Erythroblast (primary cell): ENCODE data around the gene ARID1B.

Source experiments
- GATA1 ChIP-seq: IDR thresholded peaks from 2 replicates; pipeline ENCODE4 v1.6.1; 2011; ENCODE audit warnings: low read depth, mild to moderate bottlenecking, control low read depth, low read length, moderate library complexity
- POLR2A ChIP-seq: IDR thresholded peaks from 2 replicates; pipeline ENCODE4 v1.6.1; 2011; ENCODE audit warnings: mild to moderate bottlenecking, low read length

GRCh38 chr6:157224178-157224950 lies 447.2 kb downstream of the ARID1B start:
- TF ChIP-seq POLR2A, result no peak
- no peak for TF ChIP-seq GATA1
